ENCODE results near the gene NRG4. TPM values are rescaled to one million over a fixed set of nuclear protein-coding genes. Genes with fewer than 3 reads are reported as not detected.

Gene NRG4
- total RNA-seq, 1 donor from 2014 or later: not detected

DNA sequence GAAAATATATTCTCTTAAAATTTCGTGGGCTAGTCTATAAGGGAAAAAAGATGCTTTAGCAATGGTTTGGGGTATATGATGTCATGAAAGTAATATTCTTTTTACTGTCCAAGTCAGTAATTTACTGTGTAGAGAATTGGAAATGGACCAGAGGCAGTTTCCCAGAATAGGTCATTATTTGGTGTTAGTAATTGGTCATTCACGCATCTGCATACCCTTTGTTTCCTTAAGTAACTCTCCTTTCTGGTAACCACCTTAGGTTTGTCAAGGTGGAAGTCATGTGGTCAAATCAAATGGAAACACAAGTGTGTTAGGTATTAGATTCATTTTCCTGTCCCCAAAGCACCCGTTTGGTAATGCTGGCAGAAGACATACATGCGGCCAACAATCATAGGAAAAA lies 84.6 kb downstream of the NRG4 start:
- TF ChIP-seq, protein P1, sequence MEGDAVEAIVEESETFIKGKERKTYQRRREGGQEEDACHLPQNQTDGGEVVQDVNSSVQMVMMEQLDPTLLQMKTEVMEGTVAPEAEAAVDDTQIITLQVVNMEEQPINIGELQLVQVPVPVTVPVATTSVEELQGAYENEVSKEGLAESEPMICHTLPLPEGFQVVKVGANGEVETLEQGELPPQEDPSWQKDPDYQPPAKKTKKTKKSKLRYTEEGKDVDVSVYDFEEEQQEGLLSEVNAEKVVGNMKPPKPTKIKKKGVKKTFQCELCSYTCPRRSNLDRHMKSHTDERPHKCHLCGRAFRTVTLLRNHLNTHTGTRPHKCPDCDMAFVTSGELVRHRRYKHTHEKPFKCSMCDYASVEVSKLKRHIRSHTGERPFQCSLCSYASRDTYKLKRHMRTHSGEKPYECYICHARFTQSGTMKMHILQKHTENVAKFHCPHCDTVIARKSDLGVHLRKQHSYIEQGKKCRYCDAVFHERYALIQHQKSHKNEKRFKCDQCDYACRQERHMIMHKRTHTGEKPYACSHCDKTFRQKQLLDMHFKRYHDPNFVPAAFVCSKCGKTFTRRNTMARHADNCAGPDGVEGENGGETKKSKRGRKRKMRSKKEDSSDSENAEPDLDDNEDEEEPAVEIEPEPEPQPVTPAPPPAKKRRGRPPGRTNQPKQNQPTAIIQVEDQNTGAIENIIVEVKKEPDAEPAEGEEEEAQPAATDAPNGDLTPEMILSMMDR (IDR thresholded peaks at IDR 0.05): no peak
- H3K27ac Mint-ChIP-seq (ENCODE audit: unreplicated experiment): no peak overlapping the region
- DNase-seq (ENCODE audit: extremely low spot score, unreplicated experiment): no peak

GRCh38 chr15:75926931-75927330 lies 85.3 kb downstream of the NRG4 start:
- H3K27ac Mint-ChIP-seq (ENCODE audit: unreplicated experiment): no peak overlapping the region
- no peaks in the 10 kb centered on the region for H3K9me3 Mint-ChIP-seq (ENCODE audit: unreplicated experiment)
- no peaks in the 10 kb centered on the region for H3K27me3 Mint-ChIP-seq (ENCODE audit: unreplicated experiment)
- no peak for DNase-seq (ENCODE audit: extremely low spot score, unreplicated experiment)
- no peak overlapping the region for H3K4me3 Mint-ChIP-seq (ENCODE audit: unreplicated experiment)
- TF ChIP-seq, protein P1 (IDR thresholded peaks at IDR 0.05): no peak
- H3K36me3 Mint-ChIP-seq (ENCODE audit: unreplicated experiment): peaks cover 31% of the 10 kb centered on the region
- H3K4me1 Mint-ChIP-seq (ENCODE audit: unreplicated experiment): peaks cover 6% of the 10 kb centered on the region

More for the DNA sequence above, 84.6 kb downstream of the NRG4 start:
- no peaks in the 10 kb centered on the region for H3K9me3 Mint-ChIP-seq (ENCODE audit: unreplicated experiment)
- H3K4me3 Mint-ChIP-seq (ENCODE audit: unreplicated experiment): no peak overlapping the region
- peaks cover 30% of the 10 kb centered on the region for H3K36me3 Mint-ChIP-seq (ENCODE audit: unreplicated experiment)
- H3K4me1 Mint-ChIP-seq (ENCODE audit: unreplicated experiment): no peaks in the 10 kb centered on the region
- H3K27me3 Mint-ChIP-seq (ENCODE audit: unreplicated experiment): no peaks in the 10 kb centered on the region

GRCh38 chr15:75925440-75925839 lies 86.8 kb downstream of the NRG4 start:
- Mint-ChIP-seq H3K27ac (ENCODE audit: unreplicated experiment) (no peak overlapping the region), H3K9me3 (ENCODE audit: unreplicated experiment) (no peaks in the 10 kb centered on the region), H3K27me3 (ENCODE audit: unreplicated experiment) (no peaks in the 10 kb centered on the region), H3K36me3 (ENCODE audit: unreplicated experiment) (peaks cover 22% of the 10 kb centered on the region), H3K4me3 (ENCODE audit: unreplicated experiment) (no peak overlapping the region), H3K4me1 (ENCODE audit: unreplicated experiment) (peaks cover 7% of the 10 kb centered on the region)
- TF ChIP-seq, protein P1 (IDR thresholded peaks at IDR 0.05): no peak
- no peak for DNase-seq (ENCODE audit: extremely low spot score, unreplicated experiment)

GRCh38 chr15:75924576-75924975 lies 87.6 kb downstream of the NRG4 start:
- Mint-ChIP-seq H3K4me3 (ENCODE audit: unreplicated experiment) (no peak overlapping the region), H3K27ac (ENCODE audit: unreplicated experiment) (no peak overlapping the region), H3K4me1 (ENCODE audit: unreplicated experiment) (peaks cover 7% of the 10 kb centered on the region), H3K36me3 (ENCODE audit: unreplicated experiment) (peaks cover 20% of the 10 kb centered on the region), H3K9me3 (ENCODE audit: unreplicated experiment) (no peaks in the 10 kb centered on the region), H3K27me3 (ENCODE audit: unreplicated experiment) (no peaks in the 10 kb centered on the region)
- TF ChIP-seq, protein P1 (IDR thresholded peaks at IDR 0.05): no peak
- DNase-seq (ENCODE audit: extremely low spot score, unreplicated experiment): no peak

DNA sequence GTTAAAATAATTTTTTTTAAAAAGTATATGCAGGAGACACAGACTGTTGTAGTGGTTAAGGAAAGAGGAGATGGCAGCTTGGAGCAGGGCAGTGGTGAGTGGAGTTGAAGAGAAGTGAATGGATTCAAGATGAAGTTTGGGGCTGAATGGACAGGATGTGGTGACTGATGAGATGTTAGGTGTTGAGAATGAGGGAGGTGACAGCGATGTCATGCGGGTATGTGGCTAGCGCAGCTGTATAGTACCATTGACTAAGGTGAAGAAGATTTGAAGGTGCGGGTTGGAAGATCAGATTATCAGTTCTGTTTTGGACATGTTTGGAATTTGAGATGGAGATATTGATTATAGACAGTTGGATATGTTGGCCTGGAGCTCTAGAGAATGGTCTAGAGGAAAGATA lies 88.5 kb downstream of the NRG4 start:
- Mint-ChIP-seq H3K27me3 (ENCODE audit: unreplicated experiment) (no peaks in the 10 kb centered on the region), H3K36me3 (ENCODE audit: unreplicated experiment) (peaks cover 22% of the 10 kb centered on the region), H3K9me3 (ENCODE audit: unreplicated experiment) (no peaks in the 10 kb centered on the region), H3K4me1 (ENCODE audit: unreplicated experiment) (peaks cover 7% of the 10 kb centered on the region), H3K27ac (ENCODE audit: unreplicated experiment) (no peak overlapping the region), H3K4me3 (ENCODE audit: unreplicated experiment) (no peak overlapping the region)
- no peak for DNase-seq (ENCODE audit: extremely low spot score, unreplicated experiment)
- TF ChIP-seq, protein P1 (IDR thresholded peaks at IDR 0.05): no peak

Measured in osteocyte (in vitro differentiated cells).